Nasal cavity respiratory epithelium epithelial cell of viscerocranial mucosa (primary cell): ENCODE data around the gene UBXN11. TPM values are rescaled to one million over a fixed set of nuclear protein-coding genes. Genes with fewer than 3 reads are reported as not detected.

ENCODE experiments used
- total RNA-seq: library from RNA; depleted of rRNA; stranded (reverse); fragments of >200 nt; gene quantifications from 2 replicates; pipeline ENCODE4 v1.2.3, GENCODE V29; 2014

Gene UBXN11, protein sequence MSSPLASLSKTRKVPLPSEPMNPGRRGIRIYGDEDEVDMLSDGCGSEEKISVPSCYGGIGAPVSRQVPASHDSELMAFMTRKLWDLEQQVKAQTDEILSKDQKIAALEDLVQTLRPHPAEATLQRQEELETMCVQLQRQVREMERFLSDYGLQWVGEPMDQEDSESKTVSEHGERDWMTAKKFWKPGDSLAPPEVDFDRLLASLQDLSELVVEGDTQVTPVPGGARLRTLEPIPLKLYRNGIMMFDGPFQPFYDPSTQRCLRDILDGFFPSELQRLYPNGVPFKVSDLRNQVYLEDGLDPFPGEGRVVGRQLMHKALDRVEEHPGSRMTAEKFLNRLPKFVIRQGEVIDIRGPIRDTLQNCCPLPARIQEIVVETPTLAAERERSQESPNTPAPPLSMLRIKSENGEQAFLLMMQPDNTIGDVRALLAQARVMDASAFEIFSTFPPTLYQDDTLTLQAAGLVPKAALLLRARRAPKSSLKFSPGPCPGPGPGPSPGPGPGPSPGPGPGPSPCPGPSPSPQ
- 2.1 and 3.7 TPM in 2 replicates for total RNA-seq

DNA sequence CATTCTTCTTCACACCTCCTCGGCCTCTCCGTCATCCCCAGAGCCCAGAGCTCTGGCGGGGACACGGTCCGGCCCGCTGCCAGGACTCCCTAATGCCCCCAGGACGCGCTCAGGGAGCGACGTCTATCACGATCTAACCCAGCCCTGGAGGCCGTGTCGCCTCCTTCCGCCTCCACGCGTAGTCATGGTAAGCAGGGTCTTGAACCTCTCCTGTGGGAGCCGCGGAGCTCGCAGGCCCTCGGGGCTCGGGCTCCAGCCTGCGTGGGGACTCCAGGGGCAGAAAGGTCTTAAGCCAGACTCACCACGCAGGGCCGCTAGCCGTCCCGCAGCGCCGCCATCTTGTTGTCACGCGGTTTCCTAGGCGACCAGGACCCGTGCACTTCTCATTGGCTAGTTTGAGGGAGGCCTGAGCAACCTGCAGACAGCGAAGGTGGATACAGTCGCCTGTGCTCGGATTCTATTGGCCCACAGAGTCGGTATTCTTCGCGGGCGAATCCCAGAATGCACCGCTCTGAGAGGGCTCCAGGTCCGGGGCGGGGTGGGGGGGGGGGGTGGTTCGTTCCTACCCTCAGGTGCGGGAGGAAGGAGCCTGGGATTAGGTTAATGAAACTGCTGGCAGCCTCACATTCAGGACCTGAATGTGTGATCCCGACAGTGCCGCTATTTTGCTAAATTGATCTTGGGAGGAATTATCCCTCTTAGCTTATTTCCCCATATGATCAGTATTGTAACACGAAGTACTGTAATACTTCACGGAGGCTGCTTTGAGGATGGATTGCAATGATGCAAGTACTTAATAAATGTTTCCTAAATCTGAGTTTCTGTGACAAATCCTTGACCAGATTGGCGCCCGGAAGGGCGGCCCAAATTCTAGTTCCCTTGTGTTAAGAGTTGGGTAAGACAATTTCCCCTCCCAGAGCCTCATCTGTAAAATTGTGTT lies at the start of gene UBXN11:
TSS of gene UBXN11 (minus strand) at position 347 of the 940 bp plus-strand sequence. CDS start 3,753 bp downstream, outside the sequence.

DNA sequence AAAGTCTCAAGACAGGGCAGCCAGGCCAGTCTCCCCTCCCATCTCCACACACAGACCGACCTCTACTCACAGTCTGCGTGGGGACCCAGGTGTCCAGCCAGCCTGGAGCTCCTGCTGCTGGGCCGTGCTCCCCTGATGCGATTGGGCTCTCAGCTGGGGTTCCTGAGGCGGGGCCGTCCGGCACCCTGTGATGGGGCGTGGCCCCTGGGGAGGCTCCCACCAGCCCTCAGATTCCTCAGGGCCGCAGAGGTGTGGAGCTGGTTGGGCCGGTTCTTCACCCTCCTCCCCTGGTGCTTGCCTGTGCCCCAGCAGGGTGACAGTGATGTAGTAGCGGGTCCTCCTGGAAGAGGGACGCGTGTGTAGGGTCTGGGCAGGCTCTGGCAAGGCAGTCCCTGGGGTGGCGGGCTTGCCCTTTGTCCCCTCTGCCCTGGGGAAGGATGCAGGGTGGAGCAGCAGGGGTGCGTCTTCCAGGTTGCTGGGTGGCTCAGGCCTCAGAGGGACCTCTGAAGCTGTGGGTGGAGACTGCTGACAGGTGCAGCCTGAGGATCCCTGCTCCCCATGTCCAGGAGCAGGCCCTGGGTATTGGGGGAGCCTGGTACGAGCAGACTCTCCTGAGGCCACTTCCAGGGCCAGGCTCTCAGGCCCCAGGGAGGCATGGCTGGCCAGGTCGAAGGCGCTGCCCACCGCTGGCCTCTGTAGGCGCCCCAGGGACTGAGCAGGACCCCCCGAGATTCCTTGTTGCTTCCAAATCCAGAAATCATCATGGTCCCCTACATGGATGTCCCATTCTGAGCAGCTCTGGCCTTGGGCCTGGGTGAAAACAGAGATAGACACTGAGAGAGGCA lies 47.8 kb upstream of the UBXN11 start, which contains the start of gene CRYBG2:
TSS of gene CRYBG2 (minus strand) at position 155 of the 845 bp plus-strand sequence. CDS start 7,473 bp downstream, outside the sequence.

DNA sequence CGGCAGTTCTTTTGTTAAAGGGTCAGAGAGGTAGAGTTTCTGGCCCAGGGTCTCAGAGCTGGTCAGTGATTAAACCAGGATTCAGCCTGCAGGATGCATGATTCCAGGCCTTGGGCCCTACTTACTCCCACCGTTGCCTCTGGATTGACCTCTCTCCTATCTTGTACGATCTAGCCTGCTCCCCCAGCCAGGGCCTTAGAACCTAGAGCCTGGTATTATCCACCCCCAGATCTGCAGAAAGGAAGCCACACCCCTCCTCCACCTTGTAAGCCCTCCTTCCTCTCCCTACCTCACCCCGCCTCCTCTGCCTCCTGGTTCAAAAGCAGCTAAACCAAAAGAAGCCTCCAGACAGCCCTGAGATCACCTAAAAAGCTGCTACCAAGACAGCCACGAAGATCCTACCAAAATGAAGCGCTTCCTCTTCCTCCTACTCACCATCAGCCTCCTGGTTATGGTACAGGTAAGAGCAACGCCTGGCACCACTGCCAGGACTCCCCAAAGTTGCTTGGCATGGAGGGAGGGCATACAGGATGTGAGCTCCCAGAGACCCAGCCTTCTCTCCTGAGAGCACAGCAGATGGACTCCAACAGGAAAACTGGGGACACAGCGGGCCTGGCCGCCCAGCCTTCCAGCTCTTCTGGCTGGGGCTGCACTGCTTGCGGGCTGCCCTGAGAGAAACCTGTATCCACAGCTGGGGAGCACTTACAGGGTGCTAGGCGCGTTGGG lies 11.3 kb upstream of the UBXN11 start, which contains the start of gene CD52:
TSS of gene CD52 (plus strand) at position 347 of the 726 bp plus-strand sequence. CDS start at position 407, 60 bp downstream.

DNA sequence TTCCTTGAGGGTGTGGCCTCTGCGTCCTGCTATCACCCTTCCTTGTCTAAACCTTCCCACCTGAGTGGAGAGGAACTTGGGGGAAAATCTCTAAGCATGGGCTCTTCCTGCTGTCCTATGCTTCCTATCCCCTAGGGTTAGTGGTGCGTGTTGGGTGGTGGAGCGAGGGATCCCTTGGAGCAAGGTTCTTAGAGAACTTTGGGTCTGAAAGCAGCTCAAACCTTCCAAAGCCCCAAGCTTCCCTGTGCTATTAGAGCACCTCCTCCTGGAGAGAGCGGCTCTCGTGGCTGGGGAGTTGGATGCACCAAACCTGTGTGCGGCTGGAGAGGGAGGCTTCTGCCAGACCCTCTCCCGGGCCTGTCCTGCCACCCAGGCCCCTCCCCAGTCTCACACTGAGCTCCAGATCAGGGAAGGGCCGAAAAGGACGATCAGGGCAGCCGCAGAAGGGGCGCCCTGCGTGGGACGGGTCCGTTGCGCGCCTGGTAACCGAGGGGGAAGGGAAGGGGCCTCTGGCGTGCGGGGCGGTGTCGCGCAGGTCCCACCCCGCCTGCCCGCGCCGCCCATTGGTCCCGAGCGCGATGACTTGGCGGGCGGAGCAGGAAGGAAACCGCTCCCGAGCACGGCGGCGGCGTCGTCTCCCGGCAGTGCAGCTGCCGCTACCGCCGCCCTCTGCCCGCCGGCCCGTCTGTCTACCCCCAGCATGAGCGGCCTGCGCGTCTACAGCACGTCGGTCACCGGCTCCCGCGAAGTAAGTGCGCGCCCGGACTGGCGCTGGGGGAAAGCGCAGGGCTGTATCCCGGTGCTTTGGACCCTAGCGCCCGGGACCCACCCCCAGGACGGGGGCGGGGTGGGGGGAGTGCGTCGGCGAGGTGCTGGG lies 26.7 kb downstream of the UBXN11 start, which contains the start of gene SH3BGRL3:
TSS of gene SH3BGRL3 (plus strand) at position 631 of the 877 bp plus-strand sequence. CDS start at position 701, 70 bp downstream.

DNA sequence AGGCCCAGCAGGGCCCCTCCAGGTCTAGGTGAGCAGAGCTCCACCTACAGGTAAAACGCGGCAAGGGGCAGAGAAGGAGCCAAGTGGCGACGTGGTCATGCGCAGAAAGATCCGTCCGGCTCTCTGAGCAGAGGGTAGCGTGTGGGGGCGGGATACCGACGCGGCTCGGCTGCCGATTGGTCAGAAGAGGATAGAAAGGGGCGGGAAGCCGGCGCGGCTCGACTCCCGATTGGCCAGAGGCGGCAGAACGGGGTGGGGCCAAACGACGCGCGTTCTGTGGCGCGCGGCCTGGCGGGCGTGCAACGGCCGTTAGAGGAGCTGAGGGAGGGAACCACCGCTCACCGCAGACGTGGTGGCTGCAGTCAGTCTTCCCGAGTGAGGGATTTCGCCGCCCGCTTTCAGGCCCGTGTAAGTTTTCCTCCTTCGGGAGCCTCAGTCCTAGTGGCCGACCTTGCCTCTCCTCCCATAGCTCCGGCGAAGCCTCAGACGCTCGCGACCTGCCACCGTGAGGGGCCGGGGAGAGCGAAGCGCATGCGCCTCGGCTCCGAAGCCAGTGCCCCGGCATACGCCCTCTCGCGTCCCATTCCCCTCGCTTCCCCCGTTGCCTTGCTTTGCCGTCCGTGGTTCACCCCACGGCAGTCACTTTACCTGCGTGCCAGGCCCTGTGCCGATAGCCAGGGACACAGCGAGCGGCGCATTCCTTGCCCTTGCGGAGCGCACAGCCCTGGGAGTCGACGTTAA lies 72.4 kb downstream of the UBXN11 start, which contains the start of gene CEP85:
TSS of gene CEP85 (plus strand) at position 298 of the 741 bp plus-strand sequence. CDS start 5,584 bp downstream, outside the sequence.

Other genes with a start within 250 kb of the UBXN11 start
- gene TRIM63, start 239.0 kb downstream of the UBXN11 start, total RNA-seq = 0.07 and 0.68 TPM in 2 replicates
- gene PDIK1L, start 194.8 kb downstream of the UBXN11 start, total RNA-seq = 9.0 and 9.2 TPM in 2 replicates
- not detected in 2 replicates for gene FAM110D, start 147.6 kb downstream of the UBXN11 start, total RNA-seq
- gene C1orf232, start 137.7 kb downstream of the UBXN11 start, total RNA-seq = not detected in 2 replicates
- 31.9 and 105 TPM in 2 replicates for gene ZNF593, start 136.7 kb downstream of the UBXN11 start, total RNA-seq
- gene ZNF593OS, start 134.8 kb downstream of the UBXN11 start, total RNA-seq = not detected in 2 replicates
- 12.3 and 19.6 TPM in 2 replicates for gene CNKSR1, start 129.1 kb downstream of the UBXN11 start, total RNA-seq
- not detected in 2 replicates for gene CATSPER4, start 116.0 kb downstream of the UBXN11 start, total RNA-seq
- 14.0 and 16.4 TPM in 2 replicates for gene CEP85, start 72.4 kb downstream of the UBXN11 start, total RNA-seq
- gene SH3BGRL3, start 26.6 kb downstream of the UBXN11 start, total RNA-seq = 26.0 and 26.5 TPM in 2 replicates
- not detected in 2 replicates for gene CD52, start 11.3 kb upstream of the UBXN11 start, total RNA-seq
- 52.6 and 55.7 TPM in 2 replicates for gene CRYBG2, start 47.5 kb upstream of the UBXN11 start, total RNA-seq
- gene ZNF683, start 66.1 kb upstream of the UBXN11 start, total RNA-seq = not detected in 2 replicates
- gene LIN28A, start 104.2 kb upstream of the UBXN11 start, total RNA-seq = not detected in 2 replicates
- gene DHDDS, start 125.7 kb upstream of the UBXN11 start, total RNA-seq = 48.5 and 55.3 TPM in 2 replicates
- 116 and 120 TPM in 2 replicates for gene HMGN2, start 165.8 kb upstream of the UBXN11 start, total RNA-seq
- 52.6 and 73.6 TPM in 2 replicates for gene RPS6KA1, start 223.1 kb upstream of the UBXN11 start, total RNA-seq